ENCODE results near the gene MEGF11.

MEGF11 gene

GRCh38 chr15:66233487-66234415 is 19.8 kb downstream of the MEGF11 start:
- no peak for TF ChIP-seq CTCF (conservative IDR thresholded peaks at IDR 0.05; ENCODE audit: control insufficient read depth, insufficient read depth, low read depth, low read length)
- H3K4me3 ChIP-seq (ENCODE audit: control insufficient read depth, low read depth, low read length), result no peak overlapping the region
- DNase-seq (ENCODE audit: low read depth), result peak; percentile 49

GRCh38 chr15:66232267-66232625 is 21.3 kb downstream of the MEGF11 start:
- no peak overlapping the region for H3K4me3 ChIP-seq (ENCODE audit: control insufficient read depth, low read depth, low read length)
- no peak for TF ChIP-seq CTCF (conservative IDR thresholded peaks at IDR 0.05; ENCODE audit: control insufficient read depth, insufficient read depth, low read depth, low read length)
- DNase-seq (ENCODE audit: low read depth), result no peak

DNA sequence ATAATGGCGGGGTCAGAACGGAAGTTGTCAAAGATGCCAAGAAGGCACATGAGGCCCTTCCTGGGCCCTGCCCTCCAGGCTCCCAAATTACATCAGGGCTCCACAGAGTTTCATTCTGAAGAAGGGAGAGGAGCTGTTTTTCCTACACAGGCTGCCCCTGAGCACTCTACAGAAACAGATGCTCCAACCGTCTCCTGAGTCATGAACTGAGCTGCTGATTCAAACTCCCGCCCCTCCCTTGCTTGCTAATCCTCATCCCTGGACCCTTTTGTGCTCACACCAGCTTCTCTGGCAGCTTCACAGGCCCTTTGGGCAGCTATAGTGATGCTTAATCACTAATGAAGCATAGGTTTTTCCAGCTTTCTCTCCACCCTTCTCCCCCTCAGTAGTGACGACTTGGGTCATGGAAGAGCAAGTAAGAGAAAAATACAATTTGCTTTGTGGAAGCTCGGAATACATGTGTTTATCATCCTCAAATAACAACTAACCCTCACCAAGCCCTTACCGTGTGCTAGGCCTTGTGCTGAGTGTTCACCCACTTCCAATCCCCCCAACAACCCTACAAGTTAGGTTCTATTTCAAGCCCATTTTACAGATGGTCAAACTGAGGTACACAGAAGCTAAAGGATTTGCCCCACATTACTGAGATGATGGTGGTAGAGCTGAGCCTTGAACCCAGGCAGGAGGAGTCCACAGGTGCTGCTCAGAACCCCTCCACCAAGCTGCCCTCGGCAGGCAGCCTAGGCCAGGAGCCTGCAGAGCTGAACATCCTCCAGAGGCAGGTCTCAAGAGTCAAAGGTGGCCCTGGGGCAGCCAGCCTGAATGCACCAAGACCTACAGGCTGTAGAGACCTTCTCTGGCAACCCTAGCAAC is 21.9 kb downstream of the MEGF11 start:
- DNase-seq (ENCODE audit: low read depth), result peak; percentile 50
- no peak overlapping the region for H3K4me3 ChIP-seq (ENCODE audit: control insufficient read depth, low read depth, low read length)
- no peak for TF ChIP-seq CTCF (conservative IDR thresholded peaks at IDR 0.05; ENCODE audit: control insufficient read depth, insufficient read depth, low read depth, low read length)

DNA sequence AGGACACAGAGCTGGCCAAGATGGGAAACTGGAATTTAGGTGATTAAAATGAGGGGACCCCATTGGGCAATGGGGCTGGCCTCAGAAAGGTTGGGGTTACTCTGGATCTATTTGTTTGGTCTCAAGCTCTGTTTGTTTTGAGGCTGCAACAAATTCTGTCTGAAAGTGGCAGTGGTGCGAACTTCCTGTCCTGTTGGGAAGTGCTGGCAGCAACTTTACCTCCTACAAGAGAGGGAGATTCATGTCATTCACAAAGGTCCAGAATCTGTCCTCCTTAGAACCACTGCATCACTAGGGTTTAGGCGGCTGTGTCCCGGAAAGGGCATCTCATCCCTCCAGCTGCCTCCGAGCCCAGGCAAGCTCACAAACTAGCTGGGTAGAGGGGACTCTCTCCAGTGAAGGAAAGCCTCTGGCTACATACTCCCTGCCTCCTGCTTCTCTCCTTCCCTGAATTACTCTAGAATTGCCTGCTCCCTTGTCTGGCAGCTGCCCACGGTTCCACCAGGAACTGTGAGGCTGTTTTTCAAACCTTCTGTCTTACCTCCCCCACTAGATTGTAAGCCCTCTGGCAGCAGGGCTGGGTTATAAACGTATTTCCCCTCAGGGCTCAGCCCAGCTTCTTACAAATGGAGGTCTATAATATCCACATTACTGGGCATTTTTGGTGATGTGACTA is 23.6 kb downstream of the MEGF11 start:
- TF ChIP-seq CTCF (conservative IDR thresholded peaks at IDR 0.05; ENCODE audit: control insufficient read depth, insufficient read depth, low read depth, low read length), result no peak
- H3K4me3 ChIP-seq (ENCODE audit: control insufficient read depth, low read depth, low read length), result no peak overlapping the region
- DNase-seq (ENCODE audit: low read depth), result no peak

DNA sequence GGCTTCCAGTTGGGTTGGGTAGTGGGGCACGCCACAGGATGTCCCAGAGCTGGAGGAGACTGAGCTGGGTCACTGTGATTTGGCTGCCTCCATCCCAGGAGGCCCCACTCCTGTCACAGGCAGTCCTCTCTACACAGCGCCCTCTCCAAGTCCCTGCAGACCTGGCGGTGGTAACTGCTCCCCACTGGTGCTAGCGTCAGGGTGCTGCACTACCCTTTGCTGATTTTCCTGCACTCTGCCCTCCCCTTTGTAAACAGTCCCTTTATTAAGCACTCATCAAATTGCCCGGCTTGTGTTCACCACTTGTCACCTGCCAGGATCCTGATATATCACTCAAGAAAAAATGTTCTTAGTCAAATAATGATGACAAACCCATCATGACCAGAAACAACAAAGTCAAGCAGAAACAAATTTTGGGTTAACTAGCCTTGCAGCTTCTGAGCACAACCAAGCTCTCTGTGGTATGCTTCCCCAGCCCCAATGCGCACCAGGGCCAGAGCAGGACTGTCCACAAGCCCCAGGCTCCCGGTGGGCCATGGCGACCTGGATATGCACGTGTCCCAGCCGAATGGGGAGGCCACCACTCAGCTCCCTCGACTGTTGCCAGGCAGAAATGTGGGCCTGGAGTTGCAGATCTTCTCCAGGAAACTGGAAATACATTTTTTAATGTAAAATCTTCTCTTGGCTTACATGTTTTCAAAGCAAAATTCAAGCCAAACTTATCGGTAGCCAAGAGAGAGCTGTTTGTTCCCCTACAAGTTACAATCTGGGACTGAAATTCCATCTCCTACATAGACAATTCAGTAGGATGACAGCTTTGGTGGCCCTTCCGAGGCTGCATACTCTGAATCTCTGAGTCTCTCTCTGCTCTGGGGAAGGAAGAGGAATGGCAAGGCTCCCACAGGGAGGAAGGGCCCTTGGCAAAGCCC is 24.5 kb downstream of the MEGF11 start:
- no peak for DNase-seq (ENCODE audit: low read depth)
- TF ChIP-seq CTCF (conservative IDR thresholded peaks at IDR 0.05; ENCODE audit: control insufficient read depth, insufficient read depth, low read depth, low read length), result no peak
- H3K4me3 ChIP-seq (ENCODE audit: control insufficient read depth, low read depth, low read length), result no peak overlapping the region

Measured in fibroblast of mammary gland (primary cell).